Measurements from ENCODE around the gene VAT1.

DNA sequence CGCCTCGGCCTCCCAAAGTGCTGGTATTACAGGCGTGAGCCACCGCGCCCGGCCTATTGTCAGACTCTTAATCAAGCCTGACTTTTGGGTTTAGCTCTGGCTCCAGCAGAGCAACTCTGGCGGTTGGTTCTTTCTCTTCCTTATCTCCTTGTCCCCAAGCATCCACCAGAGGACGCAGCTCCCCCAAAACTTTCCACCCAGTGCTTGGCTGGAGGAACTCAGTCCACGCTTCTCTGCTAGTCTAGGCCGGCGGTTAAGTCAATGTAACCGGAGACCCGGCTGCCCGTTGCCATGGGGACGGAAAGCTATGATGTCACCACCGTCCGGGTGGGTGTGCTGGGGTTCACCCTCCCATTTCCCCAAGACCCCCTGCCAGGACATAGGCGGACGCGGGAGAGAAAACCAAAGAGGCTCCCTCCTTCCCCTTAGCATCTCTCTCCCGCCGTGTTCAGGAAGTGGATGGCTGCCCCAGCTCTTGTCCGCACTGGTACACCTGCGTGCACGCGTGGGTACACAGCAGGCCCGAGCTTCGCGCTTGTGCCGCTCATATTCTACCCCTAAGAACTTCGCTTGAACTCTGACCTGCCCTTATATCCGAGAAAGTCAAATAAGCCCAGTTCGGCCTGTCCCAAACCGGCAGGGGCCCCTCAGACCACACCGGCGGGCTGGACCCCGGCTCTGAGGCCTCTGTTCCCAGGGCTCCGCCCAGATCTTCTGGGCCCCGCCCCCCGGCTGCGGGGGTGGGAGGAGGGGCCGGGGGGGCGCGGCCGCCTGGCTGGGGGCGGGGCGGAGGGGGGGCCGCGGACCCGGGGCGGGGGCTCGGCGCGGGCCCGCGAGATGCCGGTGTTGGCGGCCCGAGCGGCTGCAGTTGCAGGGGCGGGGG, 2.5 kb upstream of the VAT1 start, which contains the start of gene RND2:
- TF ChIP-seq, protein P1, sequence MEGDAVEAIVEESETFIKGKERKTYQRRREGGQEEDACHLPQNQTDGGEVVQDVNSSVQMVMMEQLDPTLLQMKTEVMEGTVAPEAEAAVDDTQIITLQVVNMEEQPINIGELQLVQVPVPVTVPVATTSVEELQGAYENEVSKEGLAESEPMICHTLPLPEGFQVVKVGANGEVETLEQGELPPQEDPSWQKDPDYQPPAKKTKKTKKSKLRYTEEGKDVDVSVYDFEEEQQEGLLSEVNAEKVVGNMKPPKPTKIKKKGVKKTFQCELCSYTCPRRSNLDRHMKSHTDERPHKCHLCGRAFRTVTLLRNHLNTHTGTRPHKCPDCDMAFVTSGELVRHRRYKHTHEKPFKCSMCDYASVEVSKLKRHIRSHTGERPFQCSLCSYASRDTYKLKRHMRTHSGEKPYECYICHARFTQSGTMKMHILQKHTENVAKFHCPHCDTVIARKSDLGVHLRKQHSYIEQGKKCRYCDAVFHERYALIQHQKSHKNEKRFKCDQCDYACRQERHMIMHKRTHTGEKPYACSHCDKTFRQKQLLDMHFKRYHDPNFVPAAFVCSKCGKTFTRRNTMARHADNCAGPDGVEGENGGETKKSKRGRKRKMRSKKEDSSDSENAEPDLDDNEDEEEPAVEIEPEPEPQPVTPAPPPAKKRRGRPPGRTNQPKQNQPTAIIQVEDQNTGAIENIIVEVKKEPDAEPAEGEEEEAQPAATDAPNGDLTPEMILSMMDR (IDR thresholded peaks at IDR 0.05): peak in 1 of 3 donors; percentile 51
- TF ChIP-seq POLR2A (IDR thresholded peaks at IDR 0.05): no peak

All from lower leg skin (tissue), 3 donors.